Kidney (tissue), 14 donors: Measurements from ENCODE around the gene KCND1. TPM values are rescaled to one million over a fixed set of nuclear protein-coding genes. Genes with fewer than 3 reads are reported as not detected.
A peak's percentile ranks its signal among the peaks of the same experiment; 100 is the strongest.

Experiments
- DNase-seq, 5 donors: peaks; one replicate each; pipeline ENCODE4 v3.0.0-alpha.2; 2013 to 2020
- FAIRE-seq: peaks from 2 replicates; lab custom pipeline; 2012; peaks lifted over from hg19 to GRCh38; lab: Jason Lieb, UNC
- H3K27ac ChIP-seq, 2 donors: one replicate each; pipeline ENCODE4 v1.7.0; 2013; ENCODE audit warnings: low read depth in 2 of 2, low read length in 2 of 2, inconsistent platforms in 1 of 2
- H3K27me3 ChIP-seq: one replicate; pipeline ENCODE4 v1.7.1; 2013; ENCODE audit warnings: low read length, inconsistent platforms; ENCODE audit not compliant: control insufficient read depth, insufficient read depth
- H3K36me3 ChIP-seq, 3 donors: one replicate each; pipeline versions ENCODE4 v1.7.0 to v1.7.1; 2013; ENCODE audit warnings: low read length in 3 of 3, control low read depth in 1 of 3, inconsistent platforms in 1 of 3; ENCODE audit not compliant: insufficient read depth in 3 of 3, control insufficient read depth in 2 of 3
- H3K4me1 ChIP-seq, 3 donors: one replicate each; pipeline versions ENCODE4 v1.7.0 to v1.7.1; 2013; ENCODE audit warnings: low read length in 3 of 3, inconsistent platforms in 1 of 3, low read depth in 1 of 3; ENCODE audit not compliant: control insufficient read depth in 2 of 3, insufficient read depth in 2 of 3
- H3K4me3 ChIP-seq, 3 donors: one replicate each; pipeline versions ENCODE4 v1.7.0 to v1.8.1; 2013; ENCODE audit warnings: low read length in 3 of 3, control low read depth in 1 of 3, inconsistent platforms in 1 of 3
- H3K9ac ChIP-seq, 3 donors: one replicate each; pipeline versions ENCODE4 v1.7.0 to v1.7.1; 2013; ENCODE audit warnings: low read length in 3 of 3, control low read depth in 1 of 3, inconsistent platforms in 1 of 3
- H3K9me3 ChIP-seq, 3 donors: one replicate each; pipeline versions ENCODE4 v1.7.0 to v1.7.1; 2013; ENCODE audit warnings: low read length in 3 of 3, control low read depth in 1 of 3, inconsistent platforms in 1 of 3; ENCODE audit not compliant: control insufficient read depth in 2 of 3, insufficient read depth in 1 of 3
- CTCF ChIP-seq: IDR thresholded peaks from 3 replicates; pipeline ENCODE4 v1.5.1; 2012; ENCODE audit warnings: mild to moderate bottlenecking, moderate library complexity, borderline replicate concordance; ENCODE audit not compliant: insufficient read depth; ENCODE audit errors: extremely low read depth
- intact Hi-C: fragments of 100-400 bp; cut with DNase I; formaldehyde crosslinking; loops from one replicate; pipeline ENCODE4 v1.11.1; 2022
- polyA plus RNA-seq: library from polyadenylated mRNA; stranded (reverse); fragments of 350-450 nt; fragmentation: Illumina TruSeq; extraction: RNeasy Lipid Tissue Mini Kit (QIAGEN cat#74804); gene quantifications from one replicate; pipeline ENCODE4 v1.2.3, GENCODE V29; 2014; ENCODE audit warnings: low read depth, low replicate concordance; ENCODE audit not compliant: insufficient read depth
- total RNA-seq: library from RNA; stranded (reverse); fragmentation: NEBNext Ultra II Directional; extraction: Animal tissue kit (Norgen Biotek cat#: 25700); gene quantifications from one replicate; pipeline ENCODE4 v1.2.1, GENCODE V29; 2021
- donor health status: control.
- donor health status: control.
- donor health status: control.
- donor health status: control.
- donor health status: control.
- donor health status: DM: yes; HTN: yes; CAD: no.
- donor health status: Normal renal cell carcinoma (clear cell type).

Gene KCND1
- total and polyA plus RNA-seq, 2 donors from 2014 or later = 0.92 to 2.2 TPM

- Histone ChIP-seq H3K9me3 (no peaks in the 10 kb centered on the region), H3K9ac (no peak overlapping the region), H3K27me3 (no peaks in the 10 kb centered on the region), H3K4me3 (no peak overlapping the region), H3K4me1 (no peaks in the 10 kb centered on the region), H3K27ac (no peak overlapping the region), H3K36me3 (no peaks in the 10 kb centered on the region)
- intact Hi-C loops = no loop called here
- TF ChIP-seq CTCF = no peak
- FAIRE-seq = no peak
- no peak for DNase-seq
These were observed 5.7 kb downstream of the KCND1 start for GRCh38 chrX:48965959-48966358.

- H3K4me3 ChIP-seq = no peak overlapping the region
- no peak overlapping the region for H3K27ac ChIP-seq
- H3K36me3 ChIP-seq = no peaks in the 10 kb centered on the region
- no peak overlapping the region for H3K9ac ChIP-seq
- no peak for TF ChIP-seq CTCF
- intact Hi-C loops = no loop called here
- peaks cover 0 to 3% (median 0%) of the 10 kb centered on the region in 3 donors for H3K4me1 ChIP-seq
- DNase-seq = peak in 1 of 5 donors; percentile 53
- FAIRE-seq = no peak
- no peaks in the 10 kb centered on the region for H3K27me3 ChIP-seq
- no peaks in the 10 kb centered on the region for H3K9me3 ChIP-seq
These were observed 10.0 kb downstream of the KCND1 start for GRCh38 chrX:48961585-48962091.

GRCh38 chrX:48960291-48960690 lies 11.4 kb downstream of the KCND1 start:
- no peak for TF ChIP-seq CTCF
- H3K9me3 ChIP-seq = no peaks in the 10 kb centered on the region
- intact Hi-C loops = no loop called here
- peaks cover 0 to 14% (median 0%) of the 10 kb centered on the region in 3 donors for H3K4me1 ChIP-seq
- H3K27me3 ChIP-seq = no peaks in the 10 kb centered on the region
- H3K27ac ChIP-seq = no peak overlapping the region
- DNase-seq (no peak), FAIRE-seq (no peak)
- H3K4me3 ChIP-seq = no peak overlapping the region
- peaks cover 0 to 4% (median 0%) of the 10 kb centered on the region in 3 donors for H3K36me3 ChIP-seq
- H3K9ac ChIP-seq = no peak overlapping the region

GRCh38 chrX:48958635-48959094 lies 13.0 kb downstream of the KCND1 start:
- no peaks in the 10 kb centered on the region for H3K27me3 ChIP-seq
- no peak for DNase-seq
- H3K9me3 ChIP-seq = no peaks in the 10 kb centered on the region
- no peak for TF ChIP-seq CTCF
- intact Hi-C loops = no loop called here
- peaks cover 0 to 21% (median 0%) of the 10 kb centered on the region in 3 donors for H3K4me1 ChIP-seq
- no peak for FAIRE-seq
- H3K9ac ChIP-seq = peak overlapping the region; percentile 29 to 86 (median 49)
- H3K27ac ChIP-seq = peak overlapping the region; percentile 88 to 89
- peak overlapping the region; percentile 58 to 69 (median 64) for H3K4me3 ChIP-seq
- H3K36me3 ChIP-seq = peaks cover 0 to 4% (median 0%) of the 10 kb centered on the region in 3 donors
